GM19372 (cell line): ENCODE results near the gene SLC6A8.
"Not testable (repeated sequence)": the region's sequence is repeated elsewhere in the genome, so short reads cannot be mapped to it uniquely, and the experiment has no call there.

Source experiments
- ATAC-seq: cut with Tn5 transposase; IDR thresholded peaks from one replicate; pipeline ENCODE4 v1.9.1; 2021; ENCODE audit warnings: mild to moderate bottlenecking, low read depth, moderate library complexity; ENCODE audit not compliant: unreplicated experiment

SLC6A8 gene

DNA sequence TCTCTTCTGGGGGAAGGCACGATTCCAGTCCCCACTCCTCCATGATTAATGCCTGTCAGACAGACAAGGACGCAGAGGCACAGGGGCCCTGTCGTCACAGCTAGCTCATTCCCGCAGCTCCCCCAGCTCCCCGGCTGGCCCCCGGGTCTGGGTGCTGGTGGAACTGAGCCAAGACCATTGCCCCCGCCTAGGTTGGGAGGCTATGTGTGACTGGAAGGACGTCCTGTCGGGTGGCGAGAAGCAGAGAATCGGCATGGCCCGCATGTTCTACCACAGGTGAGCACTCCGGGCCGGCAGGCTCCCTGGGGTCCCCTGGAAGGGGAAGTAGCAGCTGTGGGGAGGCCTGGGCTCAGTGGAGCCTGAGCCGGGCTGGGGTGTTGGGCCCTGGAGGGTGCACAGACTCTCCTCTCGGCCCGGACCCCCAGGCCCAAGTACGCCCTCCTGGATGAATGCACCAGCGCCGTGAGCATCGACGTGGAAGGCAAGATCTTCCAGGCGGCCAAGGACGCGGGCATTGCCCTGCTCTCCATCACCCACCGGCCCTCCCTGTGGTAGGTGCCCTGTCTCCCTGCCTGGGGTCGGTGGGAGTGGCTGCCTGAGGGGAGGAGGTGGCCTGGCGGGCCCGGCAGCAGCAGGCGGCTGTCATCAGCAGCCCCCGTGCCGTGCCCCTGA lies 55.2 kb downstream of the SLC6A8 start:
- not testable (repeated sequence) for ATAC-seq

DNA sequence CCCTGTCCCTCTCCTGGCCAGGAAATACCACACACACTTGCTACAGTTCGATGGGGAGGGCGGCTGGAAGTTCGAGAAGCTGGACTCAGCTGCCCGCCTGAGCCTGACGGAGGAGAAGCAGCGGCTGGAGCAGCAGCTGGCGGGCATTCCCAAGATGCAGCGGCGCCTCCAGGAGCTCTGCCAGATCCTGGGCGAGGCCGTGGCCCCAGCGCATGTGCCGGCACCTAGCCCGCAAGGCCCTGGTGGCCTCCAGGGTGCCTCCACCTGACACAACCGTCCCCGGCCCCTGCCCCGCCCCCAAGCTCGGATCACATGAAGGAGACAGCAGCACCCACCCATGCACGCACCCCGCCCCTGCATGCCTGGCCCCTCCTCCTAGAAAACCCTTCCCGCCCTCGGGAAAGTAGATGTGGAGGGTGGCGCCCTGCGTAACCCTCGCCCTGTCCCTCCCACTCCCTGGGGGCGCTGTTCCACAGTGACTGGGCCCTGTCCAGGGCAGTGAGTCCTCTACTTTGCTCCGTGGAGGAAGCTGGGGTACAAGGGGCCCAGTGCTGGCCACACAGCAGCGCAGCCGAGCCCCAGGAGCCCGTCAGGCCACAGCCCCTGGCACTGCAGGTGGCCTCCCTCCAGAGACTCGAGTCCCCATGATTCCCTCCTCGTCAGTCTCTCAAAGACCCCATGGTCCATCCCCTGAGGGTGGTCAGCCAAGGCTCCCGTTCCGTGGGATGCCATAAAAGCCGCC lies 55.9 kb downstream of the SLC6A8 start:
- ATAC-seq = not testable (repeated sequence)

DNA sequence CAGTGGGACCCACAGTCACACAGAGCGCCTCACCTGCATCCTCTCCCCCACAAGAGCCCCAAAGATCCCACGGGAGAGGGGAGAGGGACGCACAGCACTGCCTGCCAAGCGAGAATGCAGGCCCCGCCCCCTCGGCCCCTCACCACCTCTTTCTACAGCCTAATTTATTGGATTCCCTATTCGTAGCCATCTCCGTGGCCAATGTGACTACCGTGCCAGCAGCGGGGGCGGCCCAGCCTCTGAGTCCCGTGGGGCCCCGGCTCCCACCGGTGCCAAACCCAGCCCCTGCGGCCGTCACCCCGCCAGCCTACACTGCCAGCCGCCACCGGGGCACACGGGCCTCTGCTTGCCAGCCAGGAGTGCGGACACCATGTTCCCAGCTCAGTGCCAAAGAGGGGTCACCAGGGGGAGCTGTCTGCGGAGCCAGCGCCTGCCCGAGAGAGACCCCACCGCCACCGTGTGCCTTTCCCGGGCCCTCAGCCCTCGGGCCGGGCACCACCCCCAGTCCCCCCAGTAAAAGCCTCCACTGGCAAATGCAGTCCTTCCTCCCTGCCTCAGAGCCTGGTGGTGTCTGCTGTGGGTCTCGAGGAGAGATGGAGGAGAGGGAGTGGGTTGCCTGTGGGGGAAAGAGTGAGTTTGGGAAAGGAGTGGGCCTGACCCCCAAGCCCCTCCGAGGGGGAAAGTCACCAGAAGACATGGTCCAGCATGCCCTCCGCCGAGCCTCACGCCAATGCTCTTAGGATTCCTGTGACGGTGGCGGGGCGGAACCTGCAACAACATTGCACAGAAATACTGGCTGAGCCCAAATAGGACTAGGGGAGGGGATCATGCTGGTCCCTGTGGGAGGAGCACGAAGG lies 56.7 kb downstream of the SLC6A8 start:
- no peak for ATAC-seq

DNA sequence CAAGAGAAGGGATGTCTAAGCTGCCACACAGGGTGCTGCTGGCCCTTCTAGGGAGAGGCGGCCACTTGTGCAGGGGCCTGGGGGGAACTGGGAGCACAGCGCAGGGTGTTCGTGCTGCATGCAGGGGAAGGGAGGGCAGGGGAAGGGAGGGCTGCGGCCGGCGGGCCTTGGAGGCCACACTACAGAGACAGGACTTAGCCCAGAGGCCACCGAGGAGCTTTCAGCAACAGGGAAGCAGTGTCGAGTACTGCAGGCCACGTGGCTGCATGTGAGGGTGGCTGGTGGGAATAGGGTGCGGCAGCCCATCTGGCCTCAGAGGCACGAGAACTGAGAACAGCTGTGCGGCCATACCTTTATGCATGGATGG lies 57.3 kb downstream of the SLC6A8 start:
- not testable (repeated sequence) for ATAC-seq
